GM19455 (cell line): Measurements from ENCODE around the gene RNF212B.
A peak's percentile ranks its signal among the peaks of the same experiment; 100 is the strongest.

ENCODE experiments used
- ATAC-seq: cut with Tn5 transposase; IDR thresholded peaks from one replicate; pipeline ENCODE4 v1.9.1; 2021; ENCODE audit not compliant: unreplicated experiment

RNF212B gene

GRCh38 chr14:23294734-23295561, 57.2 kb downstream of the RNF212B start:
- ATAC-seq: no peak

- ATAC-seq: no peak
Observed at GRCh38 chr14:23296012-23296777, 58.5 kb downstream of the RNF212B start.

GRCh38 chr14:23297096-23297495, 59.4 kb downstream of the RNF212B start:
- ATAC-seq: no peak

- ATAC-seq: no peak
Observed at GRCh38 chr14:23297611-23298277, 60.0 kb downstream of the RNF212B start.

- ATAC-seq: no peak
Observed at GRCh38 chr14:23299211-23299957, 61.6 kb downstream of the RNF212B start.

- ATAC-seq: no peak
Observed at GRCh38 chr14:23299986-23300686, 62.4 kb downstream of the RNF212B start.

GRCh38 chr14:23300687-23301223, 63.0 kb downstream of the RNF212B start:
- ATAC-seq: no peak

- peak; percentile 75 for ATAC-seq
Observed at GRCh38 chr14:23301288-23301968, 63.7 kb downstream of the RNF212B start.

GRCh38 chr14:23301969-23302289, 64.2 kb downstream of the RNF212B start:
- peak; percentile 19 for ATAC-seq

GRCh38 chr14:23302290-23303225, 64.8 kb downstream of the RNF212B start, which contains the start of gene PPP1R3E:
TSS of gene PPP1R3E (minus strand) at chr14:23302859. CDS start at chr14:23302576, 283 bp downstream.
- peak; percentile 36 for ATAC-seq

GRCh38 chr14:23306412-23307145, 68.8 kb downstream of the RNF212B start, which contains the start of gene BCL2L2:
TSS of gene BCL2L2 (plus strand) at chr14:23306833. CDS start at chr14:23307768, 935 bp downstream.
- no peak for ATAC-seq

- no peak for ATAC-seq
Observed at GRCh38 chr14:23307146-23307530, 69.4 kb downstream of the RNF212B start.

GRCh38 chr14:23307687-23308644, 70.2 kb downstream of the RNF212B start:
- ATAC-seq: no peak

- ATAC-seq: no peak
Observed at GRCh38 chr14:23308721-23309445, 71.1 kb downstream of the RNF212B start.

GRCh38 chr14:23310546-23310945, 72.8 kb downstream of the RNF212B start:
- ATAC-seq: no peak

- ATAC-seq: no peak
Observed at GRCh38 chr14:23316300-23316699, 78.6 kb downstream of the RNF212B start.
